Stimulated activated CD4-positive, alpha-beta T cell treated with anti-CD3 and anti-CD28 coated beads, Interleukin-4, amount 100 ng/mL, for 1 hour (primary cell): ENCODE results near the gene SNRNP40.

Experiments used
- DNase-seq: peaks from one replicate; pipeline ENCODE4 v3.0.0-alpha.2; 2020

SNRNP40 gene

GRCh38 chr1:31228986-31229385, 67.6 kb downstream of the SNRNP40 start:
- no peak for DNase-seq

- no peak for DNase-seq
Observed at GRCh38 chr1:31227891-31228568, 68.6 kb downstream of the SNRNP40 start.

GRCh38 chr1:31224068-31224467, 72.5 kb downstream of the SNRNP40 start:
- DNase-seq, result no peak

DNA sequence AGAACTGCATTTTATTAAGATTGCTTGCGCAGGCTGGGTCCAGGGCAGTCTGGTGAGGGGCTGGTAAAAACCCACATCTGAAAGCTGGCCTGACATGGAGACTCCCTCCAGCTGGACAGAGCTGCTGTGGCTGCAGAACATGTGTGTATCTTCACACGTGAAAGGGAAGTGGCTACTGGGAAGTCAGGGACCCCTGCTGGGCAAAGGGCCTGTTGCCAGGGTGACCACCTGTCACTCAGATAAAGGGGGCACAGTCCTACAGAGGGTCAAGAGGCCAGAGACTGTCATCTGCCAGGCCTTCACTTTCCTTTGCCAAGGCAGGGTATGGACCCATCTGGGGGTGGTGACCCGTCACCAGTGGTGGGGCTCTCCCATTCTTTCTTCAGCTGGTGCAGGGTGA, 74.4 kb downstream of the SNRNP40 start:
- DNase-seq, result no peak

DNA sequence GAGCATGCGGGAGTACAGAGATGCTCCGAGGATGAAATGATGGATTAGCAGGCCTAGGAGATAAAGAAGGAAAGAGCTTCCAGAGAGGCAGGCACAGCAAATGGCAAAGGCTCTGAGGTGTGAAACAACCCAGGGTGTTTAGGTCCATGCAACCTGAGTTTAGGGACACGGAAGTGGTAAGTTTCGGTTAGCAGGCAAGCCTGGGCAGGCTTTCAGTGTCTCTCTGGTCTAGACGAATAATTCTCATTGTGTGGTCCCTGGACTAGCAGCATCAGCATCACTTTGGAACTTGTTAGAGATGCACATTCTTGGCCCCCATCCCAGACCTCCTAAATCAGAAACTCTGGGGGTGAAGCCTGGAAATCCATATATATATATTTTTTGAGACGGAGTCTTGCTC, 75.5 kb downstream of the SNRNP40 start:
- no peak for DNase-seq

DNA sequence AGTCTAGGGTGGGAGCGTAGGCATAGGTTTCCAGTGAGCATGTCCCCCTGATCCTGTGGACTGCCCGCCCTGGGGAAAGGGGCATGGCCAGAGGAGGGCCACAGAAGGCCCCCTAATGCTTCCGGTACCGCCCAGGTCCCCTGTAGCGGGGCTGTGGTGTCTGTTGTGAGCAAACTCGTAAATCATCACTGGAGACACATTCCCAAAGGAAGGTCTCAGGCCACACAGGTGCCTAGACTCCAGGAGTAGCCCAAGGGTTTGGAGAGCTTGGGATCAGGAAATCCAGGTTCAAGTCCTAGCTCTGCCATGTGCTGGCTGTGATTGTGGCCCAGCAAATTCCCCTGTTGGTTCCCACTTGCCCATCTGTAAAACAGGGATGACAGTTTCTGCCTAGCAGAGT, 77.1 kb downstream of the SNRNP40 start:
- DNase-seq, result no peak

- DNase-seq, result no peak
Observed at GRCh38 chr1:31218705-31219104, 77.9 kb downstream of the SNRNP40 start.

GRCh38 chr1:31216016-31216415, 80.6 kb downstream of the SNRNP40 start:
- DNase-seq, result no peak

GRCh38 chr1:31215065-31215570, 81.5 kb downstream of the SNRNP40 start:
- DNase-seq, result no peak

DNA sequence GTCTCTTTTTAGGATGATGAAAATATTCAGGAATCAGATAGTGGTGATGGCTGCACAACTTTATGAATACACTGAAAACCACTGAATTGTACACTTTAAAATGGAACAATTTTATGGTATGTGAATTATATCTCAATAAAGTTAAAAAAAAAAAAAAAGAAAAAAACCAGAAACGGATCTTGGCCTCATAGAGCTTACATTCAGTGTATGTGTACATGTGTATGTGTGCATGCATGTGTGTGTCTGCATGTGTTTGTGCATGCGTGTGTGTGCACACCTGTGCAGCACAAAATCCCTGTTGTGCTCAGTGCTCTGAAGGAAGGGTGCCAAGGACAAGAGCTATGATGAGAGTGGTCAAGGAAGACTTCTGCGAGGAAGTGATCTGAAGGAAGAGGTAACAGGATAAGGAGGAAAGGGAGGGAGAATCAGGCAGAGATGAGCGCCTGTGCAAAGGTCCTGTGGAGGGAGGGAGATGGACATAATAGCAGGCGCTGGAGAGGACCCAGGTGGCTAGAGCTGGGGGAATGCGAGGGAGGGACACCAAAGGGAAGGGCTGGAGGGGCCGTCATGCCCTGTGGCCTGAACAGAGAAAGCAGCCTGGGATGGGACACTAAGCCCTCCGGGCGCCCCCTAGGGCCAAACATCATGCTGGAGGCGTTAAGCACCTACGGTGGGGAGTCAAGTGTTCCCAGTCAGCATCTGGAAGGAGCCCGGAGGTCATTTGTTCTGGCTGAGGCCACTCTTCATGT, 82.1 kb downstream of the SNRNP40 start:
- DNase-seq, result no peak
